ENCODE results near the gene GNA15. TPM values are rescaled to one million over a fixed set of nuclear protein-coding genes. Genes with fewer than 3 reads are reported as not detected.

The GNA15 gene
- total RNA-seq, 3 donors from 2014 or later, result 1.9 to 6.2 (median 4.3) TPM

- TF ChIP-seq, protein P1, sequence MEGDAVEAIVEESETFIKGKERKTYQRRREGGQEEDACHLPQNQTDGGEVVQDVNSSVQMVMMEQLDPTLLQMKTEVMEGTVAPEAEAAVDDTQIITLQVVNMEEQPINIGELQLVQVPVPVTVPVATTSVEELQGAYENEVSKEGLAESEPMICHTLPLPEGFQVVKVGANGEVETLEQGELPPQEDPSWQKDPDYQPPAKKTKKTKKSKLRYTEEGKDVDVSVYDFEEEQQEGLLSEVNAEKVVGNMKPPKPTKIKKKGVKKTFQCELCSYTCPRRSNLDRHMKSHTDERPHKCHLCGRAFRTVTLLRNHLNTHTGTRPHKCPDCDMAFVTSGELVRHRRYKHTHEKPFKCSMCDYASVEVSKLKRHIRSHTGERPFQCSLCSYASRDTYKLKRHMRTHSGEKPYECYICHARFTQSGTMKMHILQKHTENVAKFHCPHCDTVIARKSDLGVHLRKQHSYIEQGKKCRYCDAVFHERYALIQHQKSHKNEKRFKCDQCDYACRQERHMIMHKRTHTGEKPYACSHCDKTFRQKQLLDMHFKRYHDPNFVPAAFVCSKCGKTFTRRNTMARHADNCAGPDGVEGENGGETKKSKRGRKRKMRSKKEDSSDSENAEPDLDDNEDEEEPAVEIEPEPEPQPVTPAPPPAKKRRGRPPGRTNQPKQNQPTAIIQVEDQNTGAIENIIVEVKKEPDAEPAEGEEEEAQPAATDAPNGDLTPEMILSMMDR (IDR thresholded peaks at IDR 0.05), result no peak
- intact Hi-C loops (cut with DNase I, micrococcal nuclease), result no loop called here
- ATAC-seq (peak; percentile 17), DNase-seq (peak in 1 of 3 donors; percentile 39)
- Histone ChIP-seq H3K4me1 (ENCODE audit: low read depth) (peaks cover 21% of the 10 kb centered on the region), H3K4me3 (no peak overlapping the region), H3K36me3 (ENCODE audit: low read depth) (no peaks in the 10 kb centered on the region), H3K9me3 (no peaks in the 10 kb centered on the region)
Measured at GRCh38 chr19:3179739-3180293, 44.0 kb downstream of the GNA15 start.

GRCh38 chr19:3183721-3184641, 48.1 kb downstream of the GNA15 start:
- DNase-seq (peak in 1 of 3 donors; percentile 39), ATAC-seq (no peak)
- no peak overlapping the region for H3K4me3 ChIP-seq
- no peaks in the 10 kb centered on the region for H3K9me3 ChIP-seq
- no peaks in the 10 kb centered on the region for H3K36me3 ChIP-seq (ENCODE audit: low read depth)
- TF ChIP-seq, protein P1 (IDR thresholded peaks at IDR 0.05), result no peak
- H3K4me1 ChIP-seq (ENCODE audit: low read depth), result peaks cover 32% of the 10 kb centered on the region
- intact Hi-C loops (cut with DNase I, micrococcal nuclease), result no loop called here

GRCh38 chr19:3184847-3185460, 49.1 kb downstream of the GNA15 start:
- no peaks in the 10 kb centered on the region for H3K36me3 ChIP-seq (ENCODE audit: low read depth)
- intact Hi-C loops (cut with DNase I, micrococcal nuclease), result no loop called here
- peak overlapping the region; percentile 15 for H3K4me3 ChIP-seq
- ATAC-seq, result no peak
- TF ChIP-seq, protein P1 (IDR thresholded peaks at IDR 0.05), result no peak
- DNase-seq, result peak in 1 of 3 donors; percentile 86
- H3K9me3 ChIP-seq, result no peaks in the 10 kb centered on the region
- peaks cover 41% of the 10 kb centered on the region for H3K4me1 ChIP-seq (ENCODE audit: low read depth)

DNA sequence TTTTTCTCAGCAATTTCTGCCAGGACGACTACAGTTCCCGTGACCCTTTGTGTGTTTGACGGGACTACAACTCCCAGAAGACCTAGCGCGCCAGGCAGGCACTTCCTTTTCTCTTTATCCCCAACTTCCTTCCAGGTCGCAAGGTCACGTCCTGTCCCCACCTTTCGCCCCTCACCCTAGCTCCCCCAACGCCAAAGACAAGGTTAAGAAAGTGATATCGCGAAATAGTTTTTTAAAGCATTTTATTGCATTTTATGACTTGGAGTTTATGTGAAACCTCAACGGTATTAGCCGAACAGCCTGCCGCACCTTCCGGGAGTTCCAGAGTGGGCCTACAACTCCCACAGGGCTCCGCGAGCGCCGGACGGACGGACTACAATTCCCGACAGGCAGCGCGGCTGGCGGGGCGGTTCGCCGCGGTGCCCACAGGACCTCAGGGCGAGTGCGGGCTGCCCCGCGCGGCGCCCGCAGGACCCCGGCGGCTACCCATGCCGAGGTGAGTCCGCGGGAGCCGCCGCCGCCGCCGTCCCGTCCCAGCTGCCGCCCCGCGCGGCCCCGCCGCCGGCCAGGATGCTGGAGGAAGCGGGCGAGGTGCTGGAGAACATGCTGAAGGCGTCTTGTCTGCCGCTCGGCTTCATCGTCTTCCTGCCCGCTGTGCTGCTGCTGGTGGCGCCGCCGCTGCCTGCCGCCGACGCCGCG, 49.8 kb downstream of the GNA15 start, which contains the start of gene NCLN:
TSS of gene NCLN (plus strand) at position 470 of the 699 bp plus-strand sequence. CDS start at position 571, 101 bp downstream.
- Histone ChIP-seq H3K4me1 (ENCODE audit: low read depth) (peaks cover 45% of the 10 kb centered on the region), H3K36me3 (ENCODE audit: low read depth) (no peaks in the 10 kb centered on the region), H3K4me3 (peak within 1 kb of the TSS; percentile 91), H3K9me3 (no peaks in the 10 kb centered on the region)
- intact Hi-C loops (cut with DNase I, micrococcal nuclease), result no loop called here
- TF ChIP-seq, protein P1 (IDR thresholded peaks at IDR 0.05), result peak; percentile 14
- ATAC-seq (peak; percentile 90), DNase-seq (peak; percentile 96 to 97 (median 97))

DNA sequence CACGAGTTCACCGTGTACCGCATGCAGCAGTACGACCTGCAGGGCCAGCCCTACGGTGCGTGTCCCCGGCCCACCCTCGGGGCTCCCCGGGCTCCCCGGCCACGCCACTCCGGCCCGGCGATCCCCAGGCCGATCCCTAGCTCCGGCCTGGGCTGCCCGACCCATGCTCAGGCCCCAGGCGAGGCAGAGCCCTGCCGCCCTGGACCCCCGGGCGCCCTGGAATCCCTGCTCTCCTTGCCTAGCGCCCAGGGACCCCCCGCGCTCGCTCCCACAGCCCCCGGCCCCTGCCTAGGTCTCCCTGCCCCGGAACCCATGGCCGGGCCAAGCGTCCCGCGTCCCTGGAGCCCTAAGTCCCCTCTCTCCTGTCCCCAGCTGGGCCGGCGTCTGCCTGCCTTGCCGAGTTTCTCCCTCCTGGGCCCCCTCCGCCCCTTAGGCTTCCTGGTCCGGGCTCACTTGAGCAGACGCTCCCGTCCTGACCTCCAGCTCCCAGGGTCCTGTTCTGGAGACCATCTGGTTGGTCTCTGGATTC, 50.4 kb downstream of the GNA15 start:
- Histone ChIP-seq H3K36me3 (ENCODE audit: low read depth) (no peaks in the 10 kb centered on the region), H3K4me3 (peak overlapping the region; percentile 91), H3K4me1 (ENCODE audit: low read depth) (peaks cover 45% of the 10 kb centered on the region), H3K9me3 (no peaks in the 10 kb centered on the region)
- ATAC-seq, result peak; percentile 38
- TF ChIP-seq, protein P1 (IDR thresholded peaks at IDR 0.05), result no peak
- intact Hi-C loops (cut with DNase I, micrococcal nuclease), result no loop called here
- peak in 2 of 3 donors; percentile 38 to 63 for DNase-seq
